ENCODE data around the gene THRB.

The THRB gene

GRCh38 chr3:24374801-24375200 lies 119.8 kb downstream of the THRB start:
- no peak for DNase-seq (ENCODE audit: low read depth)

DNA sequence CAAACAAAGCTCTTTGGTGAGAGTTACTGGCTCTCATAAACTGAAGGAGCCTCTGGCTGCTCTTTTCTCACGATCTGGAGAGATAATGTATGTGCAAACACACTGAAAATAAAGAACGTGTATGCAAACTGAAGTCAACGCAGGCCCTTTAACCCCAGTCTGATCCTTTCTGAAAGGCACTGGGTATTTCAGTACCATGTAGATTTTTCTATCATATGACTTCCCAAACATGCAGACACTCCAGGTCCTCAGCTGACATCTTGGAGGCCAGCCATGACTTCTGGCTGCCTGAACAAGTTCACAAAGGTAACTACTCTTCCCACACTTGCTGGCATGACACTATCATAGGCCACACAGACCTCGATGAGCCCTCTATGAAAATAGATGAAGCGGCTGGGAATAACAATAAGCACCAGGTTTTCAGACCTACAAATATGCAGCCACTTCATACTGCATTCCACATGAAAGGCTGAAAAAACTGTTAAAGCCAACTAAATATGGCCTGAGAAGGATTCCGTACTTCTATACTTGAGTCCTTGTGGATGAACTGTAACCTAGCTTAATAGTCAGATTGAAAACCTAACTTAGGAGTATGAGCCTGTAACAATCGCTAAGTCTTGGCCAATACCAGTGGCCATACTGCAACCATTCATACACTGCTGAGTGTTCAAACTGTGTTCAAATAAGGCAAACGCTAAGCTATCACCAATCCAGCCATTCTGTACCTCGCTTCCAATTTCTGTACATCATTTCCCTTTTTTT lies 121.3 kb downstream of the THRB start:
- no peak for DNase-seq (ENCODE audit: low read depth)

DNA sequence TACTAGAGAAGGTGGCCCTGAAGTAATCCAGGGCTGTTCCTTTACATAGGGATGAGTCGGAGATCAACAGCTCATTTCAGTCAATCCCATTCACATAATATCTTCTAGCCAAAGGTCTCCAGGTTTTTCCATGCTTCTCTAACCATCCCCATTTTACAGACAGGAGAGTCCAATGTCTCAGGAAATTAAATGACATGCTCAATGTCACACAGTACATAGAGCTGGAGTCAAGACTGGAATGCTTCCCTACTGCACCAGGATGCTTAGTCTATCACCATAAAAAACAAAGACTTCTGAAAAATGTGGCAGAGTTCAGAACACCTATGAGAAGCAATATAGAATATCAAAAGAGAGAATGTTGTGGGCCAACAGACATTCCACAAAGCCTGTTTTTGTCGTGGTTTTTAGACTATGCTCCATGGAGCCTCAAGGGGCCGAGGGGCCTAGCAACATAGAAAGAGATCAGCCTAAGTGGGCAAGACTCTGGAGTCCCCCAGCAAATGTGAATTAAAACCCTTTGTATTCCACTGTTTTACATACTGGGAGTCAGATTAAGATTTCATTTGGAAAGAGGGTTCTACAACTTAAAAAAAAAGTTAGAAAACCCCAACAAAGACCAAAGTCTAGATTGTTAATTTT lies 122.0 kb downstream of the THRB start:
- DNase-seq (ENCODE audit: low read depth) = no peak

- DNase-seq (ENCODE audit: low read depth) = no peak
These were observed 124.1 kb downstream of the THRB start for GRCh38 chr3:24370352-24371090.

GRCh38 chr3:24368605-24369004 lies 126.0 kb downstream of the THRB start:
- no peak for DNase-seq (ENCODE audit: low read depth)

DNA sequence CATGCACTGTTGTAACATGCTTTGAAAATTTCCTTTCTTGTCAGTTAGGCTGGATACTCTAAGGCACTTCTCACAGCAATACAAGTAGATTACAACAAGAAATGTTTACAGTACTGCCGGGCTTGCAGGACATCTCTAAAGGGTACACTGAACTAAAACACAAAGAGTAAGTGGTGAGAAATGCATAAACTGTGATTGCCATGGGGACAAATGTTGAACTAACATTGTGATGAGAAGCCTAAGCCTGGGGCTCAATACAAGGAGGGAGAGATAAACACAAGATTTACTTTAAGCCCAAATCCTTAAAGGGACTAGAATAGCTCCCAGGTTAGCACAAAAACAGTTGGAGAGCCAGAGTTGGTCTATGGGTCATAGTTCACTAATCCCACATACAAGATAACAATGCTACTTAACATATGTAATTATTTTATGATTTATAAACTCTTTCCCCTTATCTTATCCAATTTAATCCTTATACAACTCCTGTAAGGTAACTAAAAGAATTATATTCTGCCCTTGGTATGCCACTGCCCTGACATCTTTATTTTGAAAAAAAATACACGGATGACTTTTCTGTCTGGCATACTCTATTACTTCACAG lies 126.9 kb downstream of the THRB start:
- no peak for DNase-seq (ENCODE audit: low read depth)

- DNase-seq (ENCODE audit: low read depth) = no peak
These were observed 127.4 kb downstream of the THRB start for GRCh38 chr3:24367216-24367615.

GRCh38 chr3:24365168-24365567 lies 129.5 kb downstream of the THRB start:
- DNase-seq (ENCODE audit: low read depth) = no peak

GRCh38 chr3:24364359-24364758 lies 130.3 kb downstream of the THRB start:
- no peak for DNase-seq (ENCODE audit: low read depth)

DNA sequence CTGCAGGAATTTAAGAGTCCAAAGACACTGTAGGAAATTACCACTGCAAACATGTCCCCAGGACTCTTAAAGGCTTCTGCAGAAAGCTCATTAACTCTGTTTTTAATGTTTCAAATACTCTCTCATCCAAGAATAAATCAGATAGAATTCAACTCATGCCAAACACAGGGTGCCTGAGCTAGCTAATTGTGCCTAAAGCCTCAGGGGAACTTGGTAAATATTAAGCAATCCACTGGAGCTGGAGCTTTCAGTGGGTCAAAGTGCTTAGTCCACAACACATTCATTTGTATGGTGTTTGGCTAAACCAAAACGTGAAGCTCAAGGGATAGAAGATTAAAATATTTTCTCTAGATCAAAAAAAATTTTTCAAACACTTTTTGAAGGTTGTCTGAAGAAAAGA lies 131.4 kb downstream of the THRB start:
- no peak for DNase-seq (ENCODE audit: low read depth)

GRCh38 chr3:24361623-24362022 lies 133.0 kb downstream of the THRB start:
- no peak for DNase-seq (ENCODE audit: low read depth)

- DNase-seq (ENCODE audit: low read depth) = no peak
These were observed 133.7 kb downstream of the THRB start for GRCh38 chr3:24360957-24361356.

GRCh38 chr3:24359645-24360462 lies 134.8 kb downstream of the THRB start:
- no peak for DNase-seq (ENCODE audit: low read depth)

DNA sequence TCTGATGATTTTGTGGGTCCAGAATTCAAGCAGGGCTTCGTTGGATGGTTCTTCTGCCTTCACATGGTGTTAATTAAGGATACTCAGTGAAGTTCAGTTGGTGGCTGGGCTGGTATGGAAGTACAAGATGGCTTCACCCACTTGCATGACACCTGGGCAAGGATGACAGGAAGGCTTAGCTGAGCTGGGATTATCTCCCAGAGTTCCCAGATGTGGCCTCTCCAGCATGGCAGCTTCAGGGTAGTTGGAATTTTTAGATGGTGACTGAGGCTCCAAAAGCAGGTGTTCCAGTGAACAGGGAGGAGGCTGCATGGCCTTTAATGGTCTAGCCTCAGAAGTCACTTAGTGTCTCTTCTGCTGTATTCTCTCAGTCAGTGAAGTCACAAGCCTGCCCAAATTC lies 135.5 kb downstream of the THRB start:
- DNase-seq (ENCODE audit: low read depth) = no peak

DNA sequence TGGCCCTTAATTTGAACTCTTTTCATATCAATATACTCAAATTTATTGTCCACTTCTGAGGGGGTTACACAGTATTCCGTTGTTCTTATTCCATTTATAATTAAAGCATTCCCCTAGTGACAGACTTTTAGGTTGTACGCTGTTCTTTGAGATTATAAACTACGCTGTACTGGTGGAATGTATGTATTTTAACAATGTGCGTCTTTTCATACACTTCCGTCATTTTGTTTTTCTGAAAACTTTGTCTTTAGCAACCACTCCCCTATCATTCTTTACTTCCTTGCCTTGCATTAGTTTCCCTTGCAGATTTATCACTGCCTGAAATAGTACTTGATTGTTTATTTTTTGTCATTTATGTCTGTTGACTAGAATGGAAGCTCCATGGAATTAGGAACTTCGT lies 137.0 kb downstream of the THRB start:
- DNase-seq (ENCODE audit: low read depth) = no peak

GRCh38 chr3:24355806-24356205 lies 138.8 kb downstream of the THRB start:
- DNase-seq (ENCODE audit: low read depth) = no peak

GRCh38 chr3:24354230-24354629 lies 140.4 kb downstream of the THRB start:
- no peak for DNase-seq (ENCODE audit: low read depth)

DNA sequence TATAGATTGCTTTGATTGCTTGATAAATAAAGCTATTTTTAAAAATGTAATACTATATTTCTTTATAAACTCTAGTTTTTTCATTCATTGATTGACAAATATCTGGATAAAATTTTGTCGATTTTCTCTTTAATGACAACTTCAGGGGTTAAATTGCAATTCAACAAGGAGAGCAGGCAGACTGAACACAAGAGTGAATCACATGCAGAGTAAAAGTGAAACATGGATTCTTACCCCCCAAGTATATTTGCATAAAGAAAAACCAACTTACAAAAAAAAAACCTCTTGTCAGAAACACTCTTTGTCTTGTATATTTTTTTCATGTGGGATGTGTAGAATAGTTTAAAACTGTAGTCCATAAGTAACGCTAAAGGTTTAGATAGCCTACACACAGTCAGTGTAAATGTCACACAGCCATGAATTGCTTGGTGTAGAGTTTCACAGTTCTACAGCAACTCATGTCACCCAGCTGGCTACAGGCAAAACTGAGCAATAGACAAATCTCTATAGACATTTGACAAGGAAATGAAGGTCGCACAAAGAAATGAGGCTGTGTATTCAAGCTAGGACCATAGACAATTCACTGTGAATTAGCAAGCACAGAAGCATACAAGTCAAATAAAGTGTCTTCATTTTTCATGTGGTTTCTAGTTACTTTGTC lies 141.6 kb downstream of the THRB start:
- DNase-seq (ENCODE audit: low read depth) = no peak

DNA sequence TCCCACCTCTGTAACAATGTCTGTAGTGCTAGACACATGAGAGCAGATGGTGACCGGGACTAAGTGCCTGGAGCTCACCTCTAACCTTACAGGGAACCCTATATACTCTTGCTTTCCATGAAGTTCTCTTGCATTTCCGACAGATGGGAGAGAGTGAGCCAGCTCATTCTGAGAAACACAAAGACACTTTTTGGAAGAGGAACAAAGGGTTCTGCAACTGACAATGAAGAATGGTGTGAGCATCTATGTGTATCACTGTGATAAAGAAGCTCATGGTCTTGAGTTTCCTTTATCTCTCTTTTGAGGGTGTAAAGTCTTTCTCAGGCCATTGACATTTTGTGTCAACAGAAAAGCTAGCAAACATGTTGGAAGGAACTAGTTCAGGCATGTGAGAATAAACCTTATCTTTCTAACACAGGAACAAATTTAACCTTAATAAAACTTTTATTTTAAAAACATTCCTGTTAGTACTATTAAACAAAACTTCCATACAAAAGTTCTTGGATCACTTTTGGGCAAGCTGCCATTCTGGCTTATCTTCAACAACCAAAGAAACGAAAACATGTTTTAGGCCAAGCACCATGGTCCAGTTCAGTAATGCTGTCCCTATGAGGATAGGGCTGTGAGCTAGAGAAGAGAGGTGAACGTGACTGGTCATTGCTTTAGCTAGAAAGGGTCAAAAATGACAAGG lies 142.7 kb downstream of the THRB start:
- no peak for DNase-seq (ENCODE audit: low read depth)

GRCh38 chr3:24349367-24350019 lies 145.2 kb downstream of the THRB start:
- DNase-seq (ENCODE audit: low read depth) = no peak

Measured in activated gamma-delta T cell treated with anti-CD3 and anti-CD28 coated beads, Interleukin-2, amount 50 U/mL, for 16 hours (primary cell).